DMS114 treated with DMSO at 0.1 percent for 48 hours (cell line): ENCODE data around the gene DHFR2.

Experiments
- DNase-seq: peaks from one replicate; lab custom pipeline; 2025; ENCODE audit not compliant: unreplicated experiment; lab: John Stamatoyannopoulos, UW

DHFR2 gene

DNA sequence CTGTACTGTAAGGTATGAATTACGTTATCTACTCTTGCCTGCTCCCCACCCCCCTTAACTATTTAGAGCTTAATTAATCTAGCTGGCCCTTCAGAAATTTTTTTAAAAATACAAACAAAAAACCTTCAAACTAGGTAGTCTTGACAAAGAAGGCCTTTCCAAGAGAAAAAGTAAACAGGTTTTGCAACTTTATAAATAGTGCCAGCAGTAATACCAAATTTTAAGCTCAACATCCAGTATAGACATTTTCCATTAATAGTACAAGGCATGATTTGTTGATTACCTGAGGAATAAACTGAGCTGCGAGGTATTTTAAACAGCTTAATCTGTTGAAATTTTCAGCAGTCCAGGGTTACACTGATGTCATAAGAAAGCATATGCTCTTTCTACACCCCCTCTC is 54.5 kb downstream of the DHFR2 start:
- no peak for DNase-seq
